Upper lobe of right lung (tissue), 1 donor: ENCODE data around the gene PRKG1. TPM values are rescaled to one million over a fixed set of nuclear protein-coding genes. Genes with fewer than 3 reads are reported as not detected.

ENCODE experiments used
- ATAC-seq: fragments of 200-7000 bp; cut with Tn5 transposase; one replicate; pipeline ENCODE4 v1.9.1; 2020; ENCODE audit warnings: mild to moderate bottlenecking, moderate library complexity
- DNase-seq: peaks from one replicate; pipeline ENCODE4 v3.0.0-alpha.2; 2020
- H3K27ac ChIP-seq: fragments of 200-600 bp; one replicate; pipeline ENCODE4 v1.8.0; 2022
- H3K27me3 ChIP-seq: fragments of 200-600 bp; one replicate; pipeline ENCODE4 v1.8.0; 2022; ENCODE audit warnings: mild to moderate bottlenecking
- H3K36me3 ChIP-seq: fragments of 200-600 bp; one replicate; pipeline ENCODE4 v1.8.0; 2022
- H3K4me1 ChIP-seq: fragments of 200-600 bp; one replicate; pipeline ENCODE4 v1.8.0; 2022
- H3K4me3 ChIP-seq: fragments of 200-600 bp; one replicate; pipeline ENCODE4 v1.8.0; 2022; ENCODE audit warnings: mild to moderate bottlenecking
- H3K9me3 ChIP-seq: fragments of 200-600 bp; one replicate; pipeline ENCODE4 v1.8.0; 2022
- intact Hi-C: fragments of 100-400 bp; cut with DNase I; formaldehyde crosslinking; loops from one replicate; pipeline ENCODE4 v1.11.0; 2022
- total RNA-seq: library from RNA; stranded (reverse); fragmentation: NEBNext Ultra II Directional; extraction: Animal tissue kit (Norgen Biotek cat#: 25700); gene quantifications from one replicate; pipeline ENCODE4 v1.2.1, GENCODE V29; 2021
- TF ChIP-seq, protein P1 (sequence below): fragments of 200-600 bp; IDR thresholded peaks from one replicate; pipeline ENCODE4 v1.8.0; 2022; ENCODE audit warnings: antibody characterized with exemption
- donor health status: DM: no; HTN: yes; CAD: no; lungs with severe emphysema.

PRKG1 gene
- total RNA-seq, 1 donor from 2014 or later, result 30.0 TPM

DNA sequence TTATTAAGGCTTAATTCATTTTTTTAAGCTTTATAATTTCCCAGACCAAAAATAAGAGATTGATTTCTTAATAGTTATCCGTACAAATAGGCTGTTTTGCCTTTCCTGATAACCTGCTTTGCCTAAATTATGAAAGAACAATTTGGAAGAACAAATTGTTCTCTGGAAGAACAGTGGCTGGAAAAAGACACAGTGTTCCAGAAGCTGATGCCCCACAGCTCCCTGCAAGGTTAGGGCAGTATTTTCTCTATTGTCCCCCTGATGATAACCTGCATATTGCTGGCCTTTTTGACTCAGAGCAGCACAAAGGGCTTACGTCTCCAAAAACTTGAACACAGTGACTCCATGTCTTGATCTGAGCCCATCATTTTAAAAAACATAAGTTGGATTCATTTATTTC is 473.7 kb downstream of the PRKG1 start:
- ATAC-seq (no peak), DNase-seq (no peak)
- H3K27ac ChIP-seq, result no peak overlapping the region
- no peak overlapping the region for H3K4me3 ChIP-seq
- H3K9me3 ChIP-seq, result no peaks in the 10 kb centered on the region
- TF ChIP-seq, protein P1, sequence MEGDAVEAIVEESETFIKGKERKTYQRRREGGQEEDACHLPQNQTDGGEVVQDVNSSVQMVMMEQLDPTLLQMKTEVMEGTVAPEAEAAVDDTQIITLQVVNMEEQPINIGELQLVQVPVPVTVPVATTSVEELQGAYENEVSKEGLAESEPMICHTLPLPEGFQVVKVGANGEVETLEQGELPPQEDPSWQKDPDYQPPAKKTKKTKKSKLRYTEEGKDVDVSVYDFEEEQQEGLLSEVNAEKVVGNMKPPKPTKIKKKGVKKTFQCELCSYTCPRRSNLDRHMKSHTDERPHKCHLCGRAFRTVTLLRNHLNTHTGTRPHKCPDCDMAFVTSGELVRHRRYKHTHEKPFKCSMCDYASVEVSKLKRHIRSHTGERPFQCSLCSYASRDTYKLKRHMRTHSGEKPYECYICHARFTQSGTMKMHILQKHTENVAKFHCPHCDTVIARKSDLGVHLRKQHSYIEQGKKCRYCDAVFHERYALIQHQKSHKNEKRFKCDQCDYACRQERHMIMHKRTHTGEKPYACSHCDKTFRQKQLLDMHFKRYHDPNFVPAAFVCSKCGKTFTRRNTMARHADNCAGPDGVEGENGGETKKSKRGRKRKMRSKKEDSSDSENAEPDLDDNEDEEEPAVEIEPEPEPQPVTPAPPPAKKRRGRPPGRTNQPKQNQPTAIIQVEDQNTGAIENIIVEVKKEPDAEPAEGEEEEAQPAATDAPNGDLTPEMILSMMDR, result no peak
- no peaks in the 10 kb centered on the region for H3K27me3 ChIP-seq
- H3K4me1 ChIP-seq, result no peaks in the 10 kb centered on the region
- intact Hi-C loops, result no loop called here
- H3K36me3 ChIP-seq, result no peaks in the 10 kb centered on the region

DNA sequence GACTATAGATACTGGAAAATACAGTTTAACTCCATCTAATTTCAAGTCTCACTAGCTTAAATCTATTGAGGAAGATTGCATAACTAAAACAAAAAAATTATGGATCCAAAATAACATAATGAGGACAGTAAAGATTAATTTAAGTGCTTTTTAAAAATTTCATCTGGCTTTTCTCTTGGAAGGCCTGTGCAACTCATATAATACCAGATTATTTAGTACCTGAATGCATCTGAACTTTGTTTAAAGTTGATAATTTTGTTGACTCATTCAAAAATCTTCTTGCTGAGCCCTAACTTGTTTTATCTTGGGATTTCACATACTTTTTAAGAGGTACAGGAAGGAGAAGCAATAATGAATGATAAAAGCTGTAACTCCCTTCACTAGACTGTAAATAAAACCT is 478.6 kb downstream of the PRKG1 start:
- ATAC-seq, result no peak
- intact Hi-C loops, result no loop called here

GRCh38 chr10:51564896-51565510 is 490.7 kb downstream of the PRKG1 start:
- H3K36me3 ChIP-seq, result no peaks in the 10 kb centered on the region
- H3K27me3 ChIP-seq, result no peaks in the 10 kb centered on the region
- no peak overlapping the region for H3K4me3 ChIP-seq
- H3K9me3 ChIP-seq, result no peaks in the 10 kb centered on the region
- intact Hi-C loops, result no loop called here
- TF ChIP-seq, protein P1, result no peak
- H3K4me1 ChIP-seq, result no peaks in the 10 kb centered on the region
- H3K27ac ChIP-seq, result no peak overlapping the region
- DNase-seq (no peak), ATAC-seq (no peak)

More for the DNA sequence above, 478.6 kb downstream of the PRKG1 start:
- TF ChIP-seq, protein P1, result no peak
- Histone ChIP-seq H3K4me3 (no peak overlapping the region), H3K4me1 (no peaks in the 10 kb centered on the region), H3K27me3 (no peaks in the 10 kb centered on the region), H3K9me3 (no peaks in the 10 kb centered on the region), H3K36me3 (no peaks in the 10 kb centered on the region), H3K27ac (no peak overlapping the region)
- DNase-seq, result no peak

GRCh38 chr10:51567271-51567670 is 493.0 kb downstream of the PRKG1 start:
- Histone ChIP-seq H3K9me3 (no peaks in the 10 kb centered on the region), H3K27ac (no peak overlapping the region), H3K27me3 (no peaks in the 10 kb centered on the region), H3K4me3 (no peak overlapping the region), H3K36me3 (no peaks in the 10 kb centered on the region), H3K4me1 (no peaks in the 10 kb centered on the region)
- DNase-seq (no peak), ATAC-seq (no peak)
- intact Hi-C loops, result no loop called here
- TF ChIP-seq, protein P1, result no peak

DNA sequence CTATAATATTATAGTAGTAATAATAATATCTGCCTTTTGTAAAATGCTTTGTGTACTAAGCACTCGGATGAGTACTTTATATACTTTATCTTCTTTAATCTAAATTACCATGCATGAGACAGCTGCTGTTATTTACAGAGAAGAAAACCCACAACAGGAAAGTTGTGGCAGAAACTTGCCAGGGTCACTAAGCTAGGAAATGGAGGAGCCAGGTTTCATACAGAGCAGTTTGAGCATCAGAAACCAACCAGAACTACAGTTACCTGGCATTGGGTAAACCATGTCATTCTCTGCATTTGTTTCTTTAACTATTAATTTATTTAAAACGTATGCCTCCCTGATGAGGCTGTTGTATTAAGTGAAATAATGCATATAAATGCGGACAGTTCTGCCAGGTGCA is 495.2 kb downstream of the PRKG1 start:
- H3K27ac ChIP-seq, result no peak overlapping the region
- no peaks in the 10 kb centered on the region for H3K4me1 ChIP-seq
- TF ChIP-seq, protein P1, result no peak
- H3K9me3 ChIP-seq, result no peaks in the 10 kb centered on the region
- no peaks in the 10 kb centered on the region for H3K36me3 ChIP-seq
- ATAC-seq, result no peak
- H3K4me3 ChIP-seq, result no peak overlapping the region
- no peak for DNase-seq
- H3K27me3 ChIP-seq, result no peaks in the 10 kb centered on the region
- intact Hi-C loops, result no loop called here
